HepG2 (cell line): ENCODE measurements around the gene PRKCE. TPM values are rescaled to one million over a fixed set of nuclear protein-coding genes. Genes with fewer than 3 reads are reported as not detected.

Experiments used
- ATAC-seq: fragments of 200-7000 bp; cut with Tn5 transposase; 3 replicates; pipeline ENCODE4 v1.9.1; 2020; ENCODE audit warnings: mild to moderate bottlenecking, moderate library complexity
- BruUV-seq: library from RNA; stranded (reverse); fragments of 400-500 nt; replicated peaks from 2 replicates; lab custom pipeline; 2021; lab: Mats Ljungman, UMichigan
- CTCF ChIA-PET: fragments of 300-600 bp; formaldehyde crosslinking; extraction: SDS; loops from one replicate; lab custom pipeline; 2021; ENCODE audit warnings: low total read pairs, inconsistent platforms, low intra/inter-chr PET ratio; lab: Yijun Ruan, JAX
- POLR2A ChIA-PET: fragments of 350-600 bp; sonication (Branson Sonifier 250); formaldehyde crosslinking; loops from one replicate; lab custom pipeline; 2020; ENCODE audit warnings: antibody characterized with exemption, inconsistent platforms; lab: Yijun Ruan, JAX
- DNase-seq: peaks from one replicate; pipeline ENCODE4 v3.0.0-alpha.2; 2015; ENCODE audit warnings: low spot score
- FAIRE-seq: peaks from 3 replicates; lab custom pipeline; 2011; peaks lifted over from hg19 to GRCh38; lab: Jason Lieb, UNC
- H2AFZ ChIP-seq: one replicate; pipeline ENCODE4 v1.6.1; 2011; ENCODE audit warnings: low read length, inconsistent platforms
- H3K27ac ChIP-seq: fragments of 300-600 bp; 3 replicates; pipeline ENCODE4 v1.8.0; 2011; ENCODE audit warnings: mixed run types, mild to moderate bottlenecking, mixed read lengths, low read length, inconsistent platforms; ENCODE audit not compliant: insufficient read depth; ENCODE audit errors: extremely low read length
- H3K27me3 ChIP-seq, 2 experiments: fragments of 200-600 bp in 1 of 2; 2 replicates in 1 of 2; 3 replicates in 1 of 2; pipeline versions ENCODE4 v1.6.0 to v1.8.0; 2011; ENCODE audit warnings: low read length in 2 of 2, mild to moderate bottlenecking in 2 of 2, moderate library complexity in 2 of 2, inconsistent platforms in 1 of 2; ENCODE audit not compliant: insufficient read depth in 2 of 2, control insufficient read depth in 1 of 2
- H3K36me3 ChIP-seq, 2 experiments: fragments of 200-600 bp in 1 of 2; replicated peaks in 1 of 2; 2 replicates in 1 of 2; 3 replicates in 1 of 2; pipeline versions ENCODE4 v1.5.1 to v1.8.0; 2011; ENCODE audit warnings: low read length in 2 of 2, inconsistent platforms in 1 of 2; ENCODE audit not compliant: insufficient read depth in 2 of 2, control insufficient read depth in 1 of 2
- H3K4me1 ChIP-seq: 2 replicates; pipeline ENCODE4 v1.5.1; 2012; ENCODE audit warnings: low read length, inconsistent platforms; ENCODE audit not compliant: insufficient read depth
- H3K4me2 ChIP-seq: 2 replicates; pipeline ENCODE4 v1.6.0; 2011; ENCODE audit warnings: low read depth, low read length, inconsistent platforms
- H3K4me3 ChIP-seq, 3 experiments: fragments of 200-600 bp in 1 of 3; sonication (generic), shearing (Covaris generic) in 1 of 3; replicated peaks in 1 of 3; 2 replicates each; pipeline ENCODE4 v1.5.1; 2011 to 2016; ENCODE audit warnings: low read length in 3 of 3, inconsistent platforms in 2 of 3, low read depth in 2 of 3, mild to moderate bottlenecking in 2 of 3, control low read depth in 1 of 3, mixed read lengths in 1 of 3; ENCODE audit not compliant: insufficient read depth in 1 of 3
- H3K79me2 ChIP-seq: one replicate; pipeline ENCODE4 v1.6.1; 2011; ENCODE audit warnings: low read length, inconsistent platforms; ENCODE audit not compliant: insufficient read depth
- H3K9ac ChIP-seq: 2 replicates; pipeline ENCODE4 v1.6.0; 2011; ENCODE audit warnings: mild to moderate bottlenecking, low read depth, low read length, inconsistent platforms; ENCODE audit not compliant: insufficient read depth
- H3K9me3 ChIP-seq: 2 replicates; pipeline ENCODE4 v1.5.1; 2012; ENCODE audit warnings: mild to moderate bottlenecking, low read length
- H4K20me1 ChIP-seq: 2 replicates; pipeline ENCODE4 v1.6.0; 2011; ENCODE audit warnings: inconsistent platforms, mild to moderate bottlenecking, low read length, moderate library complexity; ENCODE audit not compliant: insufficient read depth
- BORCS8-MEF2B ChIP-seq: sonication (generic); formaldehyde crosslinking; IDR thresholded peaks from 2 replicates; pipeline ENCODE4 v1.8.0; 2022; ENCODE audit warnings: mild to moderate bottlenecking, missing genetic modification reagents
- GATAD2A ChIP-seq: IDR thresholded peaks from 2 replicates; pipeline ENCODE4 v1.6.1; 2016
- HOMEZ ChIP-seq: IDR thresholded peaks from 2 replicates; pipeline ENCODE4 v1.6.1; 2016; ENCODE audit warnings: low read depth
- SNAPC5 ChIP-seq: sonication (generic); formaldehyde crosslinking; IDR thresholded peaks from 2 replicates; pipeline ENCODE4 v1.8.1; 2023; ENCODE audit warnings: mild to moderate bottlenecking, missing genetic modification reagents, borderline replicate concordance
- TBX2 ChIP-seq: sonication (generic); formaldehyde crosslinking; IDR thresholded peaks from 2 replicates; pipeline ENCODE4 v1.5.0; 2020; ENCODE audit warnings: missing genetic modification reagents, mild to moderate bottlenecking, borderline replicate concordance
- WIZ ChIP-seq: sonication (generic); formaldehyde crosslinking; IDR thresholded peaks from 2 replicates; pipeline ENCODE4 v1.5.1; 2020; ENCODE audit warnings: mild to moderate bottlenecking, missing genetic modification reagents
- ZIK1 ChIP-seq: sonication (generic); formaldehyde crosslinking; IDR thresholded peaks from 2 replicates; pipeline ENCODE4 v1.5.0; 2020; ENCODE audit warnings: mild to moderate bottlenecking, low read depth, missing genetic modification reagents, borderline replicate concordance
- ZNF546 ChIP-seq: sonication (generic); formaldehyde crosslinking; conservative IDR thresholded peaks from 2 replicates; pipeline ENCODE4 v1.8.1; 2023; ENCODE audit warnings: mild to moderate bottlenecking, missing genetic modification reagents
- ZSCAN25 ChIP-seq: sonication (generic); formaldehyde crosslinking; IDR thresholded peaks from 2 replicates; pipeline ENCODE4 v1.8.0; 2022; ENCODE audit warnings: mild to moderate bottlenecking, missing genetic modification reagents
- WGBS: methylation state at CpG from one replicate; pipeline ENCODE4 v1.1.6; 2017; ENCODE audit warnings: low lambda C conversion rate; 5-methylcytosine and 5-hydroxymethylcytosine counted together
- in situ Hi-C: cut with HindIII; loops from 2 replicates; pipeline ENCODE4 v1.10.0; 2017; ENCODE audit warnings: low pct_unique_long_range_greater_than_20kb; ENCODE audit not compliant: extremely low pct_ligation_motif_present
- intact Hi-C: fragments of 100-400 bp; cut with micrococcal nuclease; formaldehyde crosslinking; loops from one replicate; pipeline ENCODE4 v1.10.0; 2022; ENCODE audit not compliant: unreplicated experiment
- polyA plus RNA-seq, 8 experiments: library from polyadenylated mRNA; depleted of rRNA in 3 of 8; stranded (reverse) in 7 of 8; unstranded in 1 of 8; fragments of >200 nt; fragmentation: Illumina TruSeq in 4 of 8; extraction: Trizol in 4 of 8; gene quantifications; 2 replicates each; pipeline versions ENCODE4 v1.2.1 to v1.2.3, GENCODE V29; 2011 to 2016; ENCODE audit warnings: low read depth in 4 of 8, missing spikeins in 1 of 8, mixed read lengths in 1 of 8; ENCODE audit not compliant: insufficient read depth in 1 of 8
- total RNA-seq, 5 experiments: library from RNA; depleted of rRNA; stranded (reverse); fragments of >200 nt; fragmentation: Illumina TruSeq; extraction: Trizol; gene quantifications; 2 replicates each; pipeline ENCODE4 v1.2.3, GENCODE V29; 2016; ENCODE audit warnings: low read depth in 1 of 5

PRKCE gene
- total and polyA plus RNA-seq, 2 of the 13 experiments (the other 11 are each of a cell fraction or from before 2014, with no cell fraction given), result 1.0 to 3.9 TPM

GRCh38 chr2:45968946-45969584 is 317.6 kb downstream of the PRKCE start (continued):
- TF ChIP-seq TBX2 (CRISPR knock-in tag) (no peak), HOMEZ (CRISPR knock-in tag) (no peak), BORCS8-MEF2B (CRISPR knock-in tag) (no peak), ZNF546 (no peak), WIZ (CRISPR knock-in tag) (no peak), ZIK1 (CRISPR knock-in tag) (no peak), SNAPC5 (CRISPR knock-in tag) (no peak)

GRCh38 chr2:45973426-45973825 is 322.0 kb downstream of the PRKCE start:
- BruUV-seq, result no TSS peak
- H3K4me2 ChIP-seq, result no peak overlapping the region
- no peak for DNase-seq
- intact Hi-C loops, result no loop called here
- in situ Hi-C loops, result no loop called here
- no peak for TF ChIP-seq GATAD2A
- peak; percentile 66; the same call in 1 of the 2 replicates for TF ChIP-seq ZSCAN25
- ChIA-PET CTCF (no interaction called here), POLR2A (no interaction called here)
- H3K27ac ChIP-seq, result no peak overlapping the region
- H3K36me3 ChIP-seq, result no peaks in the 10 kb centered on the region
- H3K9me3 ChIP-seq, result no peaks in the 10 kb centered on the region
- no peak for FAIRE-seq
- H3K4me3 ChIP-seq, result no peak overlapping the region
- no peaks in the 10 kb centered on the region for H3K79me2 ChIP-seq
- no peaks in the 10 kb centered on the region for H4K20me1 ChIP-seq
- peak; percentile 43; the same call in 2 of the 3 replicates for ATAC-seq
- 0 out of 2 replicates have a peak, but pooled peaks cover 5% of the 10 kb centered on the region for H3K4me1 ChIP-seq
- H3K27me3 ChIP-seq, result no peaks in the 10 kb centered on the region
- H2AFZ ChIP-seq, result no peak overlapping the region
- no peak overlapping the region for H3K9ac ChIP-seq
- WGBS, result 46% methylated on average over 4 of the region's 4 CpGs
